Neuronal stem cell (in vitro differentiated cells): ENCODE measurements around the gene HRG.

ENCODE experiments used
- DNase-seq: peaks from one replicate; pipeline ENCODE4 v3.0.0-alpha.2; 2013; ENCODE audit warnings: low spot score
- H2AFZ ChIP-seq: one replicate; pipeline ENCODE4 v1.6.1; 2013; ENCODE audit warnings: mild to moderate bottlenecking, low read length, inconsistent platforms
- H2AK5ac ChIP-seq: 2 replicates; pipeline ENCODE4 v1.6.1; 2013; ENCODE audit warnings: low read depth, mild to moderate bottlenecking, inconsistent platforms, low read length, moderate library complexity, mixed read lengths
- H2BK120ac ChIP-seq: 2 replicates; pipeline ENCODE4 v1.6.1; 2013; ENCODE audit warnings: low read depth, mild to moderate bottlenecking, inconsistent platforms, low read length, moderate library complexity, mixed read lengths
- H2BK12ac ChIP-seq: one replicate; pipeline ENCODE4 v1.6.1; 2013; ENCODE audit warnings: low read length, inconsistent platforms
- H2BK15ac ChIP-seq: 2 replicates; pipeline ENCODE4 v1.6.1; 2013; ENCODE audit warnings: mild to moderate bottlenecking, low read length, inconsistent platforms, mixed read lengths
- H2BK5ac ChIP-seq: one replicate; pipeline ENCODE4 v1.6.1; 2013; ENCODE audit warnings: inconsistent platforms, mild to moderate bottlenecking, low read length, moderate library complexity
- H3K14ac ChIP-seq: one replicate; pipeline ENCODE4 v1.6.1; 2013; ENCODE audit warnings: low read length, inconsistent platforms
- H3K18ac ChIP-seq: 2 replicates; pipeline ENCODE4 v1.6.1; 2013; ENCODE audit warnings: low read length, inconsistent platforms
- H3K23ac ChIP-seq: 2 replicates; pipeline ENCODE4 v1.6.1; 2013; ENCODE audit warnings: low read depth, mild to moderate bottlenecking, mixed read lengths, low read length, inconsistent platforms; ENCODE audit not compliant: poor library complexity
- H3K27ac ChIP-seq: replicated peaks from 3 replicates; pipeline ENCODE4 v1.5.1; 2013; ENCODE audit warnings: low read length, inconsistent platforms
- H3K27me3 ChIP-seq, 3 experiments: 2 replicates each; pipeline ENCODE4 v1.6.1; 2013; ENCODE audit warnings: low read length in 3 of 3, mild to moderate bottlenecking in 2 of 3, inconsistent platforms in 1 of 3, low read depth in 1 of 3, mixed read lengths in 1 of 3, moderate library complexity in 1 of 3; ENCODE audit not compliant: control insufficient read depth in 3 of 3, insufficient read depth in 3 of 3
- H3K36me3 ChIP-seq, 2 donors: replicated peaks in 1 of 2; 2 replicates each; pipeline ENCODE4 v1.6.1; 2013; ENCODE audit warnings: low read length in 2 of 2; ENCODE audit not compliant: control insufficient read depth in 2 of 2, insufficient read depth in 2 of 2
- H3K4ac ChIP-seq: 2 replicates; pipeline ENCODE4 v1.6.1; 2013; ENCODE audit warnings: inconsistent platforms, mild to moderate bottlenecking, low read length, moderate library complexity
- H3K4me1 ChIP-seq, 2 donors: 1 replicate in 1 of 2; 2 replicates in 1 of 2; pipeline ENCODE4 v1.6.1; 2013; ENCODE audit warnings: low read length in 2 of 2, low read depth in 1 of 2; ENCODE audit not compliant: control insufficient read depth in 2 of 2, insufficient read depth in 1 of 2
- H3K4me2 ChIP-seq: one replicate; pipeline ENCODE4 v1.6.1; 2013; ENCODE audit warnings: mild to moderate bottlenecking, low read length, inconsistent platforms; ENCODE audit not compliant: insufficient read depth, poor library complexity, severe bottlenecking
- H3K4me3 ChIP-seq, 2 donors: 2 replicates each; pipeline ENCODE4 v1.5.1; 2013; ENCODE audit warnings: low read length in 2 of 2, mild to moderate bottlenecking in 2 of 2, inconsistent platforms in 1 of 2, moderate library complexity in 1 of 2
- H3K79me1 ChIP-seq: one replicate; pipeline ENCODE4 v1.6.1; 2013; ENCODE audit warnings: low read depth, mild to moderate bottlenecking, inconsistent platforms, low read length, moderate library complexity
- H3K9ac ChIP-seq: one replicate; pipeline ENCODE4 v1.6.1; 2013; ENCODE audit warnings: mild to moderate bottlenecking, low read depth, low read length, inconsistent platforms; ENCODE audit not compliant: poor library complexity
- H3K9me3 ChIP-seq, 2 donors: replicated peaks in 1 of 2; 2 replicates each; pipeline versions ENCODE3 to v1.6.1; 2013; ENCODE audit warnings: low read length in 2 of 2, mild to moderate bottlenecking in 2 of 2, inconsistent platforms in 1 of 2, low read depth in 1 of 2, mixed read lengths in 1 of 2, moderate library complexity in 1 of 2; ENCODE audit not compliant: control insufficient read depth in 2 of 2, insufficient read depth in 1 of 2
- H4K8ac ChIP-seq: one replicate; pipeline ENCODE4 v1.6.1; 2013; ENCODE audit warnings: low read depth, mild to moderate bottlenecking, inconsistent platforms, low read length, moderate library complexity
- H4K91ac ChIP-seq: one replicate; pipeline ENCODE4 v1.6.1; 2013; ENCODE audit warnings: low read length, low read depth, mild to moderate bottlenecking, inconsistent platforms; ENCODE audit not compliant: poor library complexity
- WGBS, 2 donors: extraction: QIAGEN DNeasy Blood & Tissue Kit; methylation state at CpG; one replicate each; pipeline ENCODE4 v1.1.7; 2013; ENCODE audit warnings: missing lambda C conversion rate in 2 of 2, mixed read lengths in 1 of 2; ENCODE audit not compliant: insufficient read length in 2 of 2, insufficient replicate concordance in 1 of 2; ENCODE audit errors: extremely low coverage in 2 of 2; 5-methylcytosine and 5-hydroxymethylcytosine counted together

Gene HRG

GRCh38 chr3:186653984-186654383 lies 11.8 kb upstream of the HRG start:
- Histone ChIP-seq H2BK12ac (no peak overlapping the region), H3K9me3 (no peaks in the 10 kb centered on the region), H4K91ac (no peak overlapping the region), H2AK5ac (no peak overlapping the region), H3K14ac (no peak overlapping the region), H2BK120ac (no peak overlapping the region), H2AFZ (peak overlapping the region; percentile 77), H3K9ac (no peak overlapping the region), H3K4ac (no peak overlapping the region), H3K4me3 (no peak overlapping the region), H3K4me2 (peak overlapping the region; percentile 2), H2BK5ac (no peak overlapping the region), H4K8ac (no peak overlapping the region), H3K79me1 (no peaks in the 10 kb centered on the region), H3K36me3 (no peaks in the 10 kb centered on the region), H2BK15ac (no peak overlapping the region), H3K27me3 (no peaks in the 10 kb centered on the region), H3K27ac (no peak overlapping the region), H3K23ac (no peak overlapping the region), H3K4me1 (peaks cover 0 to 4% of the 10 kb centered on the region in 2 donors), H3K18ac (peak overlapping the region; percentile 12)
- peak; percentile 27 for DNase-seq
- WGBS, 2 donors: no CpG with 5 or more reads among the region's 6 CpGs

GRCh38 chr3:186663361-186664118 lies 2.3 kb upstream of the HRG start:
- Histone ChIP-seq H4K91ac (no peak overlapping the region), H3K27ac (no peak overlapping the region)
- WGBS, 2 donors: no CpG with 5 or more reads among the region's 7 CpGs

GRCh38 chr3:186664119-186664495 lies 1.7 kb upstream of the HRG start:
- Histone ChIP-seq H3K23ac (no peak overlapping the region), H2BK120ac (no peak overlapping the region), H3K9ac (no peak overlapping the region), H3K4me3 (no peak overlapping the region), H2BK5ac (no peak overlapping the region), H4K91ac (no peak overlapping the region), H4K8ac (no peak overlapping the region), H2AK5ac (no peak overlapping the region), H3K4ac (no peak overlapping the region), H3K27me3 (peaks cover 0 to 2% (median 0%) of the 10 kb centered on the region in 3 experiments), H3K4me1 (peaks cover 5 to 11% of the 10 kb centered on the region in 2 donors), H3K14ac (no peak overlapping the region), H3K79me1 (no peaks in the 10 kb centered on the region), H3K4me2 (no peak overlapping the region), H2AFZ (no peak overlapping the region), H2BK12ac (no peak overlapping the region), H3K27ac (no peak overlapping the region), H2BK15ac (no peak overlapping the region), H3K9me3 (no peaks in the 10 kb centered on the region), H3K18ac (no peak overlapping the region), H3K36me3 (no peaks in the 10 kb centered on the region)
- no peak for DNase-seq

More at GRCh38 chr3:186663361-186664118, 2.3 kb upstream of the HRG start:
- Histone ChIP-seq H2AFZ (no peak overlapping the region), H3K18ac (no peak overlapping the region), H3K4ac (no peak overlapping the region), H3K4me3 (no peak overlapping the region), H2BK12ac (no peak overlapping the region), H3K4me1 (peaks cover 5 to 11% of the 10 kb centered on the region in 2 donors), H3K79me1 (no peaks in the 10 kb centered on the region), H3K27me3 (peaks cover 0 to 2% (median 0%) of the 10 kb centered on the region in 3 experiments), H2BK5ac (no peak overlapping the region), H3K9me3 (no peaks in the 10 kb centered on the region), H2AK5ac (no peak overlapping the region), H3K4me2 (peak overlapping the region; percentile 14), H2BK120ac (no peak overlapping the region), H3K14ac (no peak overlapping the region), H3K36me3 (no peaks in the 10 kb centered on the region), H4K8ac (no peak overlapping the region), H2BK15ac (no peak overlapping the region), H3K9ac (no peak overlapping the region), H3K23ac (no peak overlapping the region)
- DNase-seq: no peak

GRCh38 chr3:186664506-186664905 lies 1.3 kb upstream of the HRG start:
- no peak overlapping the region for H3K23ac ChIP-seq
- H2BK5ac ChIP-seq: no peak overlapping the region
- H2BK15ac ChIP-seq: no peak overlapping the region
- H2BK12ac ChIP-seq: no peak overlapping the region
- H4K91ac ChIP-seq: no peak overlapping the region
- peaks cover 5 to 11% of the 10 kb centered on the region in 2 donors for H3K4me1 ChIP-seq
- no peak overlapping the region for H3K27ac ChIP-seq
- H2BK120ac ChIP-seq: no peak overlapping the region
- no peak overlapping the region for H4K8ac ChIP-seq
- no CpG with 5 or more reads among the region's 4 CpGs for WGBS, 2 donors
- H3K9me3 ChIP-seq: no peaks in the 10 kb centered on the region
- no peak overlapping the region for H3K4ac ChIP-seq
- no peaks in the 10 kb centered on the region for H3K36me3 ChIP-seq
- no peak overlapping the region for H3K4me2 ChIP-seq
- H3K4me3 ChIP-seq: no peak overlapping the region
- H3K18ac ChIP-seq: no peak overlapping the region
- H2AK5ac ChIP-seq: no peak overlapping the region
- H3K79me1 ChIP-seq: no peaks in the 10 kb centered on the region
- H3K14ac ChIP-seq: no peak overlapping the region
- no peak for DNase-seq
- no peak overlapping the region for H3K9ac ChIP-seq
- no peak overlapping the region for H2AFZ ChIP-seq
- H3K27me3 ChIP-seq: peaks cover 0 to 2% (median 0%) of the 10 kb centered on the region in 3 experiments
